ENCODE results near the gene SDR39U1. TPM values are rescaled to one million over a fixed set of nuclear protein-coding genes. Genes with fewer than 3 reads are reported as not detected.

Gene SDR39U1, protein sequence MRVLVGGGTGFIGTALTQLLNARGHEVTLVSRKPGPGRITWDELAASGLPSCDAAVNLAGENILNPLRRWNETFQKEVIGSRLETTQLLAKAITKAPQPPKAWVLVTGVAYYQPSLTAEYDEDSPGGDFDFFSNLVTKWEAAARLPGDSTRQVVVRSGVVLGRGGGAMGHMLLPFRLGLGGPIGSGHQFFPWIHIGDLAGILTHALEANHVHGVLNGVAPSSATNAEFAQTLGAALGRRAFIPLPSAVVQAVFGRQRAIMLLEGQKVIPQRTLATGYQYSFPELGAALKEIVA
- 10 to 100 TPM in 1 of 2 donors, 1 to 10 TPM in 1; 7.3 to 15.5 TPM for total RNA-seq

DNA sequence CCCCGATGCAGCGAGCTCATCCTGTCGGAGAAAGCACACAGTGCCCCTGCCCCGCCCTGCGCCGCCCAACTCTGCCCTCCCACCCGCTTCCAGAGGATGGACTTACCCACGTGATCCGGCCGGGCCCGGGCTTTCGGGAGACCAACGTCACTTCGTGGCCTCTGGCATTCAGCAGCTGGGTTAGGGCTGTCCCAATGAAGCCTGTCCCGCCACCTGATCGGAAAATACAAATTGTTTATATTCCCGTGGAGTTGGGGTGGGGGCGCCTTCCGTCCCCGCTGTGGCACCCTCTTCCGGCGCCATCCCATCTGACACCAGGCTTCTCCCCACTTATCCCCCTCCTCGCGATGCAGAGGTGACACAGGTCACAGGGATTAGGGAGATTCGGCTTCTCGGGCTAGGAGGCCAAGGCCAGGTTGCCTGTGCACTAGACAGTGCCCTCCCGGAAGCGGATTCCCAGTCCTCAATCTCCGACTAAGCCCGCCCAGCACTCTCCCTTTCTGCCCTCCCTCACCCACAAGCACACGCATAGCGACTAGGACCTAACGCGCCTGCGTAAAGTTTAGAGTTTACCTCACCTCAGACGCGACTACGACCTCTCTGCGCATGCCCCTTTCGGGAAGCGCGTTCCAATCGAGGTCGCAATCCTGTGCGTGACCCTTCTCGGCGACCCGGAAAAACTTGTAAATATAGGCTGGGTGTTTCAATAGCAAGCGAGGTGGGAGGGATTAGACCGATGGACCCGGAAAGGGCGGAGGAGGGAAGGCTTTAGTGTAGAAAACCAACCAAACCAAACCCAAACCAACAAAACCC, at the start of gene SDR39U1:
Gene SDR39U1, minus strand, starts transcription at position 537 of the 813 bp plus-strand sequence. Its CDS starts 7 bp downstream, at position 530.

DNA sequence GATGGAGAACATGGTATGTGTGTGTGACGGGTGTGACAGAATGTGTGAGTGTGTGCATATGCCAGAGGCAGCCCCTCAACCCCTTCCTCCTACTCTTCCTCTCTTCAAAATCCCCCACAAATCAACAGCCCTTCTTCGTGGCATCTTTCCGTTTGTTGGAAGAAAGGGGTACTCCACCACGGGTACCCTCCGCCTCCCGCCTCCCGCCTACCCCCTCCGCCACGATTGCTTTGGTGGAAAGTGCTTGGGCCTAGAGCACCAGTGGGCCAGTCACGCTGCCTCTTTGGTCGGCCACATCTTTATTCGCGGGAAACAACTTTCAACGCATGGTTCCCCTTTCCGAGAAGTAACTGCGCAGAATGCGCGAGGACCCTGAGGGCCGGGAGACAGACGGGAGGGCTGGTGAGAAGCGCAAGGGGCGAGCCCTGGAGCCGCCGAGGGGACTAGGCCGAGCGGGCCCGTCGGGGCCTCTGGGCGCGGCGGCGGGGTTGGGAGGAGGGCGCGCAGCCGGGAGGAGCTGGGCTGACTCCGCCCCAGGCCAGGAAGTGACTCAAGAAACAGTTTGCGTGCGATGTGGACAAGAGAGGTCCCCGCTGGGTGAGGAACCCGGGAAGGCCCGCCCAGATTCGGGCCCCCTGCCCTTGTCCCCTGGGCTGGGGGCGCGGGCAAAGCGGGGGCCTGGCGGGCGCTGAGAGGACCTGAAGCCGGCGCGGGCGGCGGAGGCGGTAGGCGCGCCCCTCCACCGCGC, 13.0 kb downstream of the SDR39U1 start, which contains the start of the genes CBLN3 and KHNYN:
Gene CBLN3, minus strand, starts transcription at position 274 of the 748 bp plus-strand sequence. CDS start 614 bp downstream, outside the sequence.
Gene KHNYN, plus strand, starts transcription at position 560 of the 748 bp plus-strand sequence. CDS start 777 bp downstream, outside the sequence.

DNA sequence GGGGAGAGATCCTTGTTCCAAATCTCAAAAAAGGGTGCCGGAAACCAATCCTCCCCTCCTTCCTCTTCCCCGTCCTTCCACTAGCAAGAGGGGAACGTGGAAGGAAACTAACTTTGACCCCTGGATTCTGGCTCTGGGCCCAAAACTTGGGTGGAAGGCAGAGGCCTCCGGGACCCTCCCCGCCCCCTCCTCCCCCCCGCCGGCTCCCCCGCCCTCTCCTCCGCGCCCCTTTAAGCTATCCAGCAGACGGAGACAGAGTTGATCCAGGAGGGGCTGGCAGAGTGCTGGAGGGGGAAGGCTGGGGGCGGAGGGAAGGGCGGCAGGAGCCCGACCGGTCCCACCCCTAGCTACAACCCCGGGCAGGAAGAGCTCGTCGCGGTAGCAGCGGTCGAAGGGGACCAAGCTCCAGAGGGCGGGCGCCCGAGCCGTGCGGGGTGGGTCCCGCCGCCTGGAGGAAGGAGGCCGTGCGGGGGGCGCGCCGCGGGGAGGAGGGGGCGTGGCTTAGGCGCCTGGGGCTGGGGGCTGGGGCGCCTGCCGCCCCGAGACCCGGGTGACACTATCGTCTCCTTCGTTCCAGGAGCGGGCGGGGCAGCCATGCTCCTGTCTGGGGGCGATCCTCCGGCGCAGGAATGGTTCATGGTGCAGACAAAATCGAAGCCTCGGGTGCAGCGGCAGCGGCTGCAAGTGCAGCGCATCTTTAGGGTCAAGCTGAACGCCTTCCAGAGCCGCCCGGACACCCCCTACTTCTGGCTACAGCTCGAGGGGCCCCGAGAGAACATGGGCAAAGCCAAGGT, 43.7 kb downstream of the SDR39U1 start, which contains the start of gene NYNRIN:
Gene NYNRIN, plus strand, starts transcription at position 351 of the 794 bp plus-strand sequence. Its CDS starts 244 bp downstream, at position 595.

Other genes starting within 250 kb of the SDR39U1 start
- gene TM9SF1, start 247.3 kb downstream of the SDR39U1 start, total RNA-seq: 10 to 100 TPM; 57.6 to 60.9 TPM
- not detected for gene TSSK4, start 237.1 kb downstream of the SDR39U1 start, total RNA-seq
- 10 to 100 TPM in 1 of 2 donors, 1 to 10 TPM in 1; 8.3 to 12.4 TPM for gene CHMP4A, start 229.3 kb downstream of the SDR39U1 start, total RNA-seq
- gene MDP1, start 226.7 kb downstream of the SDR39U1 start, total RNA-seq: 1 to 10 TPM; 3.3 to 7.9 TPM
- gene NEDD8, start 210.4 kb downstream of the SDR39U1 start, total RNA-seq: 10 to 100 TPM; 80.2 to 96.6 TPM
- 10 to 100 TPM; 39.9 to 64.6 TPM for gene GMPR2, start 209.8 kb downstream of the SDR39U1 start, total RNA-seq
- gene TINF2, start 200.2 kb downstream of the SDR39U1 start, total RNA-seq: 10 to 100 TPM; 44.6 to 52.7 TPM
- gene TGM1, start 179.6 kb downstream of the SDR39U1 start, total RNA-seq: under 1 TPM in 1 of 2 donors, not detected in 1; 0.34 TPM
- 10 to 100 TPM; 38.5 to 41.0 TPM for gene RABGGTA, start 171.2 kb downstream of the SDR39U1 start, total RNA-seq
- gene DHRS1, start 143.0 kb downstream of the SDR39U1 start, total RNA-seq: 10 to 100 TPM; 11.0 to 20.3 TPM
- gene NOP9, start 142.9 kb downstream of the SDR39U1 start, total RNA-seq: 10 to 100 TPM; 23.1 to 28.3 TPM
- 1 to 10 TPM; 1.7 to 2.4 TPM for gene CIDEB, start 134.8 kb downstream of the SDR39U1 start, total RNA-seq
- 1 to 10 TPM; 3.3 to 4.5 TPM for gene LTB4R2, start 132.6 kb downstream of the SDR39U1 start, total RNA-seq
- 1 to 10 TPM in 1 of 2 donors, under 1 TPM in 1; 1.00 to 2.1 TPM for gene LTB4R, start 131.3 kb downstream of the SDR39U1 start, total RNA-seq
- under 1 TPM; under 0.01 to 0.34 TPM for gene ADCY4, start 107.7 kb downstream of the SDR39U1 start, total RNA-seq
- gene RIPK3, start 102.8 kb downstream of the SDR39U1 start, total RNA-seq: 1 to 10 TPM; 3.4 to 3.7 TPM
- 10 to 100 TPM; 16.0 to 29.3 TPM for gene NFATC4, start 74.6 kb downstream of the SDR39U1 start, total RNA-seq
- 1 to 10 TPM; 1.0 to 1.7 TPM for gene NYNRIN, start 43.8 kb downstream of the SDR39U1 start, total RNA-seq
- gene CBLN3, start 13.1 kb downstream of the SDR39U1 start, total RNA-seq: under 1 TPM; 0.33 to 0.34 TPM
- gene KHNYN, start 12.8 kb downstream of the SDR39U1 start, total RNA-seq: 10 to 100 TPM; 42.3 to 46.5 TPM
- gene CMA1, start 65.5 kb upstream of the SDR39U1 start, total RNA-seq: not detected
- gene CTSG, start 133.5 kb upstream of the SDR39U1 start, total RNA-seq: not detected
- not detected for gene GZMH, start 166.9 kb upstream of the SDR39U1 start, total RNA-seq
- gene GZMB, start 191.4 kb upstream of the SDR39U1 start, total RNA-seq: 1 to 10 TPM in 1 of 2 donors, not detected in 1; 1.0 TPM